HG03432 (cell line): ENCODE measurements around the gene ATP6AP1.

ENCODE experiments used
- ATAC-seq: cut with Tn5 transposase; IDR thresholded peaks from one replicate; pipeline ENCODE4 v1.9.1; 2021; ENCODE audit warnings: mild to moderate bottlenecking, moderate library complexity; ENCODE audit not compliant: unreplicated experiment

ATP6AP1 gene

DNA sequence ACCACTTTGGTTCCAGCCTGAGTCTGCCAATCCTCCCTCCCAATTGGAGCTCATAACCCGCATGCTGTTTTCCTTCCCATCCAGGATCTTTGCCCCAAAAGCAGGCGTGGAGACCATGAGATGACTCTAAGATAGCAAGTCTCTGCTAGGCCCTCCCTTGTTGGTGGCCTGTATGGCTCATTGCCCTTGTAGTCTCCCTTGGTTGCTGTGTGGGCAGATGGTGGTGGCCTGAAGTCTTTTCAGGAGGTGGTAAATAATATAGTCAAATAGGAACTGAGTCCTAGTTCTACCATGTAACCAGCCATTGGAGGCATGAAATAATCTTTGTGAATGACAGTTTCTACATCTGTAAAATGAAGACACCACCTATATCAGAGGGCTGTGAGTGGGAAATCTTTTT is 1.2 kb downstream of the ATP6AP1 start:
- ATAC-seq: no peak

DNA sequence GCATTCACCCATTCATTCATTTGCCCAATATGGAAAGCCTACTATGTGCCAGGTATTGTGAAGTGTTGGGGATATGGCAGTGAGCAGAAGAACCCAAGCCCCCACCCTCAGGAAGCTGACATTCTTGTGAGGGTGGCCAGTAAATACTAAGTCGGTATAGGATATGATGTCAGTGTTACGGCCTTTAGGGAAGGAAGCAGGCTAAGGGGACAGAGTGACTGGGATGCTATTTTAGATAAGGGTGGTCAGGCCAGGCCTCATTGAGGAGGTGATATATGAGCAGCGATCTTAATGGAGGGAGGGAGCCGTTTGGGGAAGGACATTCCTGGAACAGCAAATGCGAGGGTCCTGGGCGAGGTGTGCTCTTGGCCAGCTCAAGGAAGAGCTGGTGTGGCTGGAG is 2.0 kb downstream of the ATP6AP1 start:
- ATAC-seq: no peak

DNA sequence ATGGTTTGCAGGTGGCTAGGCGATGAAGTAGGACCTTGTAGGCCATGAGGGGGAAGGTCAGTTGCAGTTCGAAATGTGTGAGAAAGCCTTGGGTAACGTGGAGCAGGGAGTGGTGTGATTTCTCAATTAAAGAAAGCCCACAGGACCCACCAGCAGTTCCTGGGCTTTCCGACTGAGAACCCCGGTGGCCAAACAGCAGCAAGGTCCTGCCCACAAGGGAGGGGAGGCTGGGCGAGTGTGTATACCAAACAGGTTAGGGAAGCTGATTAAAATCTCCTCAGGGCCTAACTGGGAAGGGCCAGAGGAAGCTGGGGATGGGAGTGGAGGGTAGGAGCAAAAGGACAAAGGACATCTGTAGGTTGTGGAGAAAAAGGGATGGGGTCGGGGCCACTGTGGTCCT is 2.4 kb downstream of the ATP6AP1 start:
- ATAC-seq: no peak

GRCh38 chrX:154431341-154431740 is 2.9 kb downstream of the ATP6AP1 start:
- no peak for ATAC-seq

DNA sequence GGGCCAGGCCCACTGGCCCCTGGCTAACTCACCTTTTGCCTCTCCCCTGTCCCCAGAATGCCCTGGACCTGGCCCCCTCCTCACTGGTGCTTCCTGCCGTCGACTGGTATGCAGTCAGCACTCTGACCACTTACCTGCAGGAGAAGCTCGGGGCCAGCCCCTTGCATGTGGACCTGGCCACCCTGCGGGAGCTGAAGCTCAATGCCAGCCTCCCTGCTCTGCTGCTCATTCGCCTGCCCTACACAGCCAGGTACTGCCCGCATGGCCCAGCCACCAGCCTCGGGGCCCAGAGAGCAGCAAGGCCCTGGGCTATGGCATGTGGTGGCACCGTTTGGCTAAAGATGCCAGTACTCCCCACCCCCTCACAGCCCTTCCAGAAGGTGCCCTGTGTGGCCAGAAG is 3.7 kb downstream of the ATP6AP1 start:
- no peak for ATAC-seq

DNA sequence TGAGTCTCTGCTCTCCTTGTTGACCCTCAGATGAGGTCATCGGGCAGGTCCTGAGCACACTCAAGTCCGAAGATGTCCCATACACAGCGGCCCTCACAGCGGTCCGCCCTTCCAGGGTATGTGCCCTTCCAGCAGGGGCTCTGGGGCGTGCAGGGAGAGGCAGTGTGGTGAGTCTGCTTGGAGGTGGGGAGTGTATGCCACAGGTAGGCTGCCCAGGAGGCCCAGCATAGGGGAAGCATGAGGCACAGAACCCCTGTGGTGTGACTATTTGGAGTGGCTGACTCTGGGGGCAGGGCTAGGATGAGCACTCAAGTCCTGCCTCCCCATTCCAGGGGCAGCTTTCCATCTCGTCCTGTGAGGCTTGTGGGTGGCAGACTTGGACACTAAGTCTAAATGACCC is 5.1 kb downstream of the ATP6AP1 start:
- ATAC-seq: no peak

DNA sequence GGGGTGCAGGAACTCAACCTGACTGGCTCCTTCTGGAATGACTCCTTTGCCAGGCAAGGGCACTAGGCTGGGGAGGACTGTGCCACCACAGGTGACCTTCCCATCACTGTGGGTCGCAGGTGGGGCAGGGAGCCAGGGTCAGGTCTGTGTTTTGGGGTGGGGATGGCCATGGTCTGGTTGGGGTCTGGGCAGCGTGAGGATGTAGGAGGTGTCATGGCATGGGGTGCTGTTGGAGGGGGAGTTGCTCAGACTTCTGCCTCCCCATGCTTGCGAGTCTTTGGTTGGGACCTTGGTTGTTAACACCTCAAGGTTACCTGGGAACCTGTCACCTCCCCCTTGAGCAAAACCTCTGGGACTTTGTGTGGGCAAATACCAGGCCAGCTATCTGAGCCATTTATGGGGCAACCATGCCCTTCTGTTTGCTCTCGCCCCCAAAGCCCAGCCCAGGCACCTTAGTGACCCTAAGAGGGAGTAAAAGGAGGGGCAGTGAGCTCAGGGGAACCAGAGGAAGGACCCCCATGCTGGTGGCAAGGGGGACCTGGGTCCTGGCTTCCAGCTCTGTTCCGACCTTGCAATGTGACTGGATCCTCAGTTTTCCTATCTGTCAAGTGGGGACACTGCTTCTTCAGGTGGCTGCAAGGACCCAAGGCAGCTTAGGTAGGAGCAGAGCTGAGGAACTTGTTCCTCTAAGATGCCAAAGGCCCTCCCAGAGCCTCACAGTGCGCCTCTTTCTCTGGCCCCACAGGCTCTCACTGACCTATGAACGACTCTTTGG is 6.1 kb downstream of the ATP6AP1 start:
- ATAC-seq: no peak

DNA sequence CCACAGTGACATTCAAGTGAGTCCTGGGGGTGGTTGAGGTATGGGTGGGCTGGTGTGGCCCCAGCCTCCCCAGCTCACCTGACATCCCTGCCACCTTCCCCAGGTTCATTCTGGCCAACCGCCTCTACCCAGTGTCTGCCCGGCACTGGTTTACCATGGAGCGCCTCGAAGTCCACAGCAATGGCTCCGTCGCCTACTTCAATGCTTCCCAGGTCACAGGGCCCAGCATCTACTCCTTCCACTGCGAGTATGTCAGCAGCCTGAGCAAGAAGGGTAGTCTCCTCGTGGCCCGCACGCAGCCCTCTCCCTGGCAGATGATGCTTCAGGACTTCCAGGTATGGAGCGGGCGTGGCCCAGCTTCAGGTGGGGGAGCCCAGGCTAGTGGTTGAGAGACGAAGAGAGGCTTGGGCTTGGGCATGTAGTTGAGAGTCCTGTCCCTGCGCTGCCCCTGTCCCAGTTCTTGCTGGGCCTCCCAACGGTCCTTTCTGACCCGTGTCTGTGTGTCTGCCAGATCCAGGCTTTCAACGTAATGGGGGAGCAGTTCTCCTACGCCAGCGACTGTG is 6.8 kb downstream of the ATP6AP1 start:
- no peak for ATAC-seq

DNA sequence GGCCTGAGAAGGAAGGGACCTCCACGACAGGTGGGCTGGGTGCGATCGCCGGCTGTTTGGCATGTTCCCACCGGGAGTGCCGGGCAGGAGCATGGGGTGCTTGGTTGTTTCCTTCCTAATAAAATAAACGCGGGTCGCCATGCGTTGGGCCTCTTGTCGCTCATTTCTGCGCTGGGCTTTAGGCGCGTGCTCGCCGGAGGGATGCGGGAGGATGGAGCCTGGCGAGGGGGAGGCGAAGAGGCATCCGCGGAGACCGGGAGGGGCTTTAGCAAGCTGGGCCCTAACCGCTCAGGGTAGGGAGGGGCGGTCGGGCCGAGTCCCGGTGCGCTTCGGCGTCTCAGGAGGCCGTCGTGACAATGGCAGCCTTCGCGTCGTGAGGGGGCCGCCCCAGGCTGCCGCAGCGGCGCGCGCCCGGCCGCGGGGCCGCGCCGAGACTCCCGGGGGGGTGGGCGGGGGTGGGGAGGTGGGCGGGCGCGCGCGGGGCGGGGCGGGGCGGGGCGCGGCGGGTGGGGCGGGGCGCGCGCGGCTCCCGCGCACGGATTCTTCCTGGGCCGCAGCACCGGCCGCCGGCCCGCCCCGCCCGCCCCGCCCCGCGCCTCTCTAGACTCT is 8.0 kb downstream of the ATP6AP1 start:
- peak; percentile 54 for ATAC-seq

DNA sequence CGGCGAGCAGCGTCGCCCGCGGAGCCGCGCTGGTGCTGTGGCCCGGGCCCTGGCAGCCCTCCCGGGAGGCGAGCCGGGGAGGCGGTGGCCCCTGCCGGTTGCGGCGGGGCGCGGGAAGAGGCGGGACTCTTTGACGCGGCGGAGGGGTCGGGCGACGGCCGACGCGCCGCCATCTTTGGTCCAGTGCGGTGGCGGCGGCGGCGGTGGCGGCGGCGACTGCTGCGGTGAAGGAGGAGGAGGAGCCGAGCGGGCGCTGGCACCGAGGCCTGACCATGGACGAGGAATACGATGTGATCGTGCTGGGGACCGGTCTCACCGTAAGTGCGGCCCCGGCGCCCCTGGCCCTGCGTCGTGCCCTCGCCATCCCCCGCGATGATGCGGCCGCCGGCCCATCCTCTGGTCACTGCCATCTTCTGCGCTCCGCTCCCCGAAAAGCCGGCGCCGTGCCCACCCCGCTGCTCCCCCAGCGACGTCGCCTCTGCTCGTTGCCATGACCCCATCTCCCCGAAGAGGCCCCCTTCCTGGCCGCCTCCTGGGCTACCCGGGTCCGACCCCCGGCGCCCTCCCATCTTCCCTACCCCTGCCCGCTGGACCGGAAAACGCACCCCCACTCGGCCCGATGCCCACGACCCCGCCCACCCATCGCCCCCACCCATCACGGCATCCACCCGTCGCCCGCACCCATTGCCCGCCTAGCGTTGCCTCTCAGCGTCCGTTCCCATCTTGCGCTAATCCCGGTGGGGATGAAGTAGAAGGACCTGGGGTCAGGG is 8.7 kb downstream of the ATP6AP1 start, which contains the start of gene GDI1:
TSS of gene GDI1 (plus strand) at position 172 of the 770 bp plus-strand sequence. CDS start at position 273, 101 bp downstream.
- ATAC-seq: peak; percentile 48

GRCh38 chrX:154437971-154438893 is 9.8 kb downstream of the ATP6AP1 start:
- ATAC-seq: no peak

GRCh38 chrX:154439841-154440240 is 11.4 kb downstream of the ATP6AP1 start:
- ATAC-seq: no peak

DNA sequence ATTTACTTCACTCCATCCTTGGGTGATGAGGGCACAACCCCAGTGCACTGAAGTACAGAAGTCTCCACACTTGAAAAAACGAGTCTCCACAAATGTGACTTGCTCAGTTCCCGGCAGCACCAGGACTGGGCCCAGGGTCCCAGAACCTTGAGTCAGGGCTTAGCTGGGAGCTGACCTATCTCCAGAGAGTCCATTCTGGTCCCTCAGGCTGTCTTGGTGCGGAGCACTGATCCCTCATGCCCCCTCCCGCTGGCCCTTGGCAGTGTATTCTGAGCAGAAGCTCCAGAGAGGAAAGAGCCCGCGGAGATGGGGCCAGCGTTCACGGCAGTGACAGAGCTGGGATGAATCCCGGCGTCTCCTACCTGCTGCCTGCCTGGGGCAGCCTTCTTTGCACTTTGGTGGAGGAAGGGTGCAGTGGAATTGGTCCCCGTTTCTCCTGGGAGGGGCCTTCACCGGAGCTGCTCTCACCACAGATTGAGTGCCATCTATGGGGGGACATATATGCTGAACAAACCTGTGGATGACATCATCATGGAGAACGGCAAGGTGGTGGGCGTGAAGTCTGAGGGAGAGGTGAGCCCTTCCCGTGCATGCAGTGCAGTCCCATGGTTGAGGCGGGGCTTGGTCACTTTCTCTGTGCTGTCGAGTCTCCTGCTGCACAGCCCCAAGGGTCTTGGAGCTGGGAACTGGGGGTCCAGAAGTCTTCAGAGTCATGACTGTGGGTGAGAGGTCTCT is 12.3 kb downstream of the ATP6AP1 start:
- ATAC-seq: no peak

DNA sequence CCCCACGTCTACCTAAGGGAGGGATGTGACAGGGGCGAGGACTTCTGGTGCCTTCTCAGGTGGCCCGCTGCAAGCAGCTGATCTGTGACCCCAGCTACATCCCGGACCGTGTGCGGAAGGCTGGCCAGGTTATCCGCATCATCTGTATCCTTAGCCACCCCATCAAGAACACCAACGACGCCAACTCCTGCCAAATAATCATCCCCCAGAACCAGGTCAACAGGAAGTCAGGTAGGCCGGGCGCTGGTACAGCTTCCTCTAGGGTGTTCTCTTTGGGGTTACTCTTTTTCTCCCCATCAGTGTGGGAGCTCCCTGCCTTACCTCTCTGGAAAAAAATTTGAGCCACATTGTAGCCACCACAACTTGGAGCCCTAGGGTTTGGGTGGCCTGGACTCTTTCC is 13.1 kb downstream of the ATP6AP1 start:
- no peak for ATAC-seq

DNA sequence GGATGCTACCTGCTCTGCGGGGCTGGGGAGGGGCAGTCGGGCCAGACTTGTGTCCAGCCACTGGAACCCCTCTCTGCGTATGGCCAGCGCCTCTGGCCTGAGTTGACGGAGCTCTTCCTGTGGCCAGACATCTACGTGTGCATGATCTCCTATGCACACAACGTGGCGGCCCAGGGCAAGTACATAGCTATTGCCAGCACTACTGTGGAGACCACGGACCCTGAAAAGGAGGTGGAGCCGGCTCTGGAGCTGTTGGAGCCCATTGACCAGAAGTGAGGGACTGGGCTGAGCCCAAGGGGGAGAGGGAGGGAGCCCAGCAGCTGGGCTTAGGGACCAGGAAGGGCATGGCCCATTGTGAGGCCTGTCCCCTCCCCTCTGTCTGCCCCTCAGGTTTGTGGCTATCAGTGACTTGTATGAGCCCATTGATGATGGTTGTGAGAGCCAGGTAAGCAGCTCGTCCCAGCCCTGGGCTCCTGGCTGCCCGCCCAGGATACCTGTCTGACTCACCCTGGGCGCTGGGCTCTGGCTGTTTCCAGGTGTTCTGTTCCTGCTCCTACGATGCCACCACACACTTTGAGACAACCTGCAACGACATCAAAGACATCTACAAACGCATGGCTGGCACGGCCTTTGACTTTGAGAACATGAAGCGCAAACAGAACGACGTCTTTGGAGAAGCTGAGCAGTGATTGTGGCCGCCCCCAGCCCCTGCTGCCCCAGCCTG is 13.7 kb downstream of the ATP6AP1 start:
- ATAC-seq: no peak

GRCh38 chrX:154443479-154443910 is 15.0 kb downstream of the ATP6AP1 start:
- no peak for ATAC-seq

- peak; percentile 79 for ATAC-seq
These were observed 15.7 kb downstream of the ATP6AP1 start, which contains the start of gene FAM50A for GRCh38 chrX:154443992-154444754. Gene FAM50A (plus strand): TSS chrX:154444141. CDS start chrX:154444236, 95 bp downstream.

DNA sequence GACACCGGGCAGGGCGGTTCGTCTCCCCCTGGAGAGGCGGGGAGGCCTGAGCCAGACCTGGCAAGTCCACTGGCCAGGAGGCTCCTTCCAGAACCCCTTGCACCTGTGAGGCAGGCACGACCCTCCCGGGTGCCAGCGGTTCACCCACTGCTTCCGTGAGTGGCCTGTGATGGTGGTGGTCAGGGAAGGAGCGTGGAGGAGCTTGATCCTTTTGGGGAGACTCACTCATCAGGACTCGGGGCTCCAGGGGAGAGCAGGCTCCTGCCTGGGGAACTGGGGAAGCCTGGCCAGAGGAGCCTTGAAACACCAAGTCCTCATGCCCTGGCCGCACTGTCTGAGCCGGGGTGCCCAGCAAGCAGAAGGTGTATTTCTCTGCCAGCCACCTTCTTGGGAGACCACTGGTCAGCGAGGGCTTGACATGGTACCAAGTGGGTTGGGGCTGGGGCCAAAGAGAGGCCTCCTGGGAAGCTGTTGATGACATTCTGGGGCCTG is 16.3 kb downstream of the ATP6AP1 start:
- ATAC-seq: no peak
